Heart left ventricle (tissue), 13 donors: ENCODE results near the gene C11orf98.

Source experiments
- POLR2A ChIP-seq, 2 donors: fragments of 450-650 bp; IDR thresholded peaks; one replicate each; pipeline ENCODE4 v1.6.1; 2017; ENCODE audit warnings: antibody characterized with exemption in 2 of 2, mild to moderate bottlenecking in 2 of 2, moderate library complexity in 2 of 2
- TF ChIP-seq, protein P1 (sequence below), 12 donors: fragments of 200-600 bp; sonication (generic) in 4 of 12; IDR thresholded peaks; one replicate each; pipeline versions ENCODE4 v1.5.0 to v1.8.0; 2018 to 2022; ENCODE audit warnings: antibody characterized with exemption in 12 of 12, mild to moderate bottlenecking in 5 of 12
- donor health status: ischemic (EF 13 %, LVEDD 7.1; RV severe dilation, severe dysfunction).
- donor health status: DM: no; HTN: yes; CAD: no.
- donor health status: DM: no; HTN: no; CAD: no.
- donor health status: ischemic (EF 25% LVEDD 6.9; RV normal size, moderate dysfunction).
- donor health status: ischemic (EF 25% LVEDD 5.7; RV mildly dilated, moderate dysfunction).
- donor health status: ischemic (EF 35%, LVEDD 5.7; RV mildly dilated, moderate dysfunction).
- donor health status: nonischemic (EF 11% LVEDD 7.7; RV severe dilation, severe dysfunction).
- donor health status: DM: yes; HTN: yes; CAD: no.
- donor health status: PGD.
- donor health status: ischemic (EF 29% LVEDD 5.4; RV normal size, mild dysfunction).
- donor health status: nonischemic (EF 23%, LVEDD 6.1; RV moderate dilation, normal function).

DNA sequence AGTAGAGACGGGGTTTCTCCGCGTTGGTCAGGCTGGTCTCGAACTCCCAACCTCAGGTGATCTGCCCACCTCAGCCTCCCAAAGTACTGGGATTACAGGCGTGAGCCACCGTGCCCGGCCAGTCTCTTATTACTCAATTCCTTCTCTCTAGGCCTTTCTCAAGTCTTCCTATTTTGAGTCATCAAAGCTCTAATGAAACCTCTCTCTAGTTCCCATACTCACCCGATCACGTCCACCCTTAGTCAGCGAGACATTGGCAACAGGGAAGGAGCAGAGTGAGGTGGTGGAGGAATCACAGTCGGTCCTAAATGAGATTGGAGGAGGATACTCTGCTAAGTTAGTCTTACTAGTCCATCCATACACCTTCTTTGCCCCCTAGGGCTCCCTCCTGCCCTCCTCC lies 37.2 kb upstream of the C11orf98 start:
- no peak for TF ChIP-seq POLR2A (IDR thresholded peaks at IDR 0.05)
- TF ChIP-seq, protein P1, sequence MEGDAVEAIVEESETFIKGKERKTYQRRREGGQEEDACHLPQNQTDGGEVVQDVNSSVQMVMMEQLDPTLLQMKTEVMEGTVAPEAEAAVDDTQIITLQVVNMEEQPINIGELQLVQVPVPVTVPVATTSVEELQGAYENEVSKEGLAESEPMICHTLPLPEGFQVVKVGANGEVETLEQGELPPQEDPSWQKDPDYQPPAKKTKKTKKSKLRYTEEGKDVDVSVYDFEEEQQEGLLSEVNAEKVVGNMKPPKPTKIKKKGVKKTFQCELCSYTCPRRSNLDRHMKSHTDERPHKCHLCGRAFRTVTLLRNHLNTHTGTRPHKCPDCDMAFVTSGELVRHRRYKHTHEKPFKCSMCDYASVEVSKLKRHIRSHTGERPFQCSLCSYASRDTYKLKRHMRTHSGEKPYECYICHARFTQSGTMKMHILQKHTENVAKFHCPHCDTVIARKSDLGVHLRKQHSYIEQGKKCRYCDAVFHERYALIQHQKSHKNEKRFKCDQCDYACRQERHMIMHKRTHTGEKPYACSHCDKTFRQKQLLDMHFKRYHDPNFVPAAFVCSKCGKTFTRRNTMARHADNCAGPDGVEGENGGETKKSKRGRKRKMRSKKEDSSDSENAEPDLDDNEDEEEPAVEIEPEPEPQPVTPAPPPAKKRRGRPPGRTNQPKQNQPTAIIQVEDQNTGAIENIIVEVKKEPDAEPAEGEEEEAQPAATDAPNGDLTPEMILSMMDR (IDR thresholded peaks at IDR 0.05): no peak
